Right atrium auricular region (tissue), 2 donors: ENCODE results near the gene KCNIP1. TPM values are rescaled to one million over a fixed set of nuclear protein-coding genes. Genes with fewer than 3 reads are reported as not detected.

ENCODE experiments used
- DNase-seq: peaks from one replicate; pipeline ENCODE4 v3.0.0-alpha.2; 2019; ENCODE audit warnings: low spot score
- H3K27ac ChIP-seq, 2 donors: fragments of 200-600 bp; sonication (generic); 1 replicate in 1 of 2; 2 replicates in 1 of 2; pipeline ENCODE4 v1.5.1; 2016 to 2019
- H3K27me3 ChIP-seq, 2 donors: fragments of 200-600 bp; sonication (generic); one replicate each; pipeline versions ENCODE4 v1.5.1 to v1.6.0; 2017 to 2019
- H3K36me3 ChIP-seq: fragments of 200-600 bp; sonication (generic); one replicate; pipeline ENCODE4 v1.5.1; 2016
- H3K4me1 ChIP-seq, 2 donors: fragments of 200-600 bp; sonication (generic); one replicate each; pipeline versions ENCODE4 v1.5.1 to v1.6.0; 2017 to 2019
- H3K4me3 ChIP-seq, 2 donors: fragments of 200-600 bp; sonication (generic); 1 replicate in 1 of 2; 2 replicates in 1 of 2; pipeline ENCODE4 v1.5.1; 2017 to 2019; ENCODE audit warnings: mild to moderate bottlenecking in 1 of 2, moderate library complexity in 1 of 2
- H3K9me3 ChIP-seq, 2 donors: fragments of 200-600 bp; sonication (generic); one replicate each; pipeline ENCODE4 v1.5.1; 2019
- total RNA-seq, 2 donors: library from RNA; depleted of rRNA; stranded (reverse); fragments of >200 nt; gene quantifications; one replicate each; pipeline ENCODE4 v1.1.0, GENCODE V29; 2016
- TF ChIP-seq, protein P1 (sequence below), 2 donors: fragments of 200-600 bp; sonication (generic); IDR thresholded peaks; one replicate each; pipeline ENCODE4 v1.5.1; 2019; ENCODE audit warnings: antibody characterized with exemption in 2 of 2

The KCNIP1 gene
- total RNA-seq, 2 donors from 2014 or later = not detected

DNA sequence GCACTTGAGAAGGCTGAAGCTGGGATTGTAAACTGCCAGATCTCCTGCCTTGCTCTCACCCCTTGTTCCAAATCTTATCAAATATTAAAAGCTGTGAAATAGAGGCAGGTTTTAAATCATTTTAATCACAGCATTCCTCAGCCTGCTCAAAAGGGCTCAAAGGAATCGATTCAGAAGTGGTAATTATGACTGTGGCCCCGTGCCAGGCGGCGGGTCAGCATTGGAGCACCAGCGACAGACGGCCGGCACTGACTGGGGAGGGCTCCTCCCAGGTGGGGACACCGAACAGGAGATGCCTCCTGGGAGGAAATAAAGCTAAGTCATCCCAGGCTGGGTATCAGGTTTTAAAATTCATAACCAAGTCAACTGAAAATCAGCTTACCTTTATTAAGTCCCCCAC is 66.7 kb downstream of the KCNIP1 start:
- H3K27ac ChIP-seq = no peak overlapping the region
- no peak for DNase-seq
- no peaks in the 10 kb centered on the region for H3K4me1 ChIP-seq
- TF ChIP-seq, protein P1, sequence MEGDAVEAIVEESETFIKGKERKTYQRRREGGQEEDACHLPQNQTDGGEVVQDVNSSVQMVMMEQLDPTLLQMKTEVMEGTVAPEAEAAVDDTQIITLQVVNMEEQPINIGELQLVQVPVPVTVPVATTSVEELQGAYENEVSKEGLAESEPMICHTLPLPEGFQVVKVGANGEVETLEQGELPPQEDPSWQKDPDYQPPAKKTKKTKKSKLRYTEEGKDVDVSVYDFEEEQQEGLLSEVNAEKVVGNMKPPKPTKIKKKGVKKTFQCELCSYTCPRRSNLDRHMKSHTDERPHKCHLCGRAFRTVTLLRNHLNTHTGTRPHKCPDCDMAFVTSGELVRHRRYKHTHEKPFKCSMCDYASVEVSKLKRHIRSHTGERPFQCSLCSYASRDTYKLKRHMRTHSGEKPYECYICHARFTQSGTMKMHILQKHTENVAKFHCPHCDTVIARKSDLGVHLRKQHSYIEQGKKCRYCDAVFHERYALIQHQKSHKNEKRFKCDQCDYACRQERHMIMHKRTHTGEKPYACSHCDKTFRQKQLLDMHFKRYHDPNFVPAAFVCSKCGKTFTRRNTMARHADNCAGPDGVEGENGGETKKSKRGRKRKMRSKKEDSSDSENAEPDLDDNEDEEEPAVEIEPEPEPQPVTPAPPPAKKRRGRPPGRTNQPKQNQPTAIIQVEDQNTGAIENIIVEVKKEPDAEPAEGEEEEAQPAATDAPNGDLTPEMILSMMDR (IDR thresholded peaks at IDR 0.05) = no peak
- H3K9me3 ChIP-seq = peaks cover 0 to 2% of the 10 kb centered on the region in 2 donors
- peaks cover 0 to 5% of the 10 kb centered on the region in 2 donors for H3K27me3 ChIP-seq
- no peaks in the 10 kb centered on the region for H3K36me3 ChIP-seq
- no peak overlapping the region for H3K4me3 ChIP-seq

DNA sequence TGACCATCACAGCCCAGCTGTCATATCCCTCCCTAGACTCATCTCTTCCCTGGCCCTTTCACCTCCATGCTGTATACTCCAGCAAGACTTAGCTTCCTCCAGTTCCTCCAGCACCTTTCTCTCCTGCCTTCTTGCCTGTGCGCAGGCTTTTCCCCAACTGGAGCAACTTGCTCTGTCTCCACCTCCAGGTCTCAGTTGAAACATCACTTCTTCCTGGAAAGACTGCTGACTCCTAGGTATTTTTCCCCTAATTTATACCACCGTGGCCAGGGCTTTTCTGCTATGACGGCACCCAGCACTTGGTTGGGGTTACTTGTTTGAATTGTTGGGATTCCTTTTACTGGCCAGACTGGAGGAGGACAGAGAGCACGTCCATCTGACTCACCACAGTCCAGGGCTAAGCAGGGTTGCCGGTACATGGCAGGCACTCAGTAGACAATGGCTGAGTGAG is 67.5 kb downstream of the KCNIP1 start:
- Histone ChIP-seq H3K27ac (no peak overlapping the region), H3K9me3 (peaks cover 0 to 10% of the 10 kb centered on the region in 2 donors), H3K4me3 (no peak overlapping the region), H3K27me3 (peaks cover 0 to 5% of the 10 kb centered on the region in 2 donors), H3K36me3 (no peaks in the 10 kb centered on the region), H3K4me1 (no peaks in the 10 kb centered on the region)
- no peak for DNase-seq
- TF ChIP-seq, protein P1 (IDR thresholded peaks at IDR 0.05) = no peak

DNA sequence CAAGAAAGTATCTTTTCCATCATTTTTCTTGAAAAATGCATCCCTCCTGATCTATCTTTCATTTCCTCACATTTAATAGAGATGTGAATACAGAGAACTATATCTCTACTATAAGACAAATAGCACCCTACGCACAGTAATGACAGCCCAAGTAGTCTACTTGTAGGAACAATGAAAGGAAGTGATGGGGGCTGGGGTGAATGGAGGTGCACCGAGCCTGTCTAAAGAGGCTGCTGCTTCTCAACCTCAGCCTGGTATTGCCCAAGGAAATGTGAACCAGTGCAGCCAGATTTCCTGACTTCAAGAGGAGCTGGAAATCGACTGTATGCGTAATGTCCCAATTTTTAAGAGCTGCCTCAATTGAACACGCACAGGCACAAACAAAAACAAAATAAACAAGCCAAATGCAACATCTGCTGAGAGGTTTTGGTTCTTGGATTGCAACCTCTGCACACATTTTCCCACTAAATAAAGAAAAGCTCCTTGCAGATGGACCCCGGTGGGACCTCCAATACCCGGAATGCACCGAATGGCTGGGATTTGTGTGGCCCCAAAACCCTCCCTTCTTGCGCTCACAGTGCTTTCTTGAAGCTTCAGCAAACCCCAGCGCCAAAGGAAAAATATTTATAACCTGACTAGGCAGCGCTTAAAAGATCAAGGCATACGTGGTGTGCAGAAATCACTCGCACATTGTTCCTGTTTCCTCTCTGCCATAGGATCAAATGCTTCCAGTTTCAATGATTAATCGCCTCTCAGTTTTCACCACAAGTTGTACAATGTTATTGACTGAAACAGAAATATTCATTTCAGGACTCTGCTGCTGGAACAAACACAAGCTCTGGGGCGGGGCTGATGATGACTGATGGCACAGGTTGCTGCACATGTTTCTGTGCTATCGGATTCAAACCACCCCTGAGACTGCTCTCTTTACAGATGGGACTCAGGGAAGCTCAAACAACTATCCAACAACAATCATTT is 68.3 kb downstream of the KCNIP1 start:
- H3K9me3 ChIP-seq = peaks cover 0 to 11% of the 10 kb centered on the region in 2 donors
- TF ChIP-seq, protein P1 (IDR thresholded peaks at IDR 0.05) = no peak
- H3K4me1 ChIP-seq = no peaks in the 10 kb centered on the region
- H3K4me3 ChIP-seq = no peak overlapping the region
- no peak overlapping the region for H3K27ac ChIP-seq
- DNase-seq = no peak
- H3K36me3 ChIP-seq = no peaks in the 10 kb centered on the region
- H3K27me3 ChIP-seq = peaks cover 0 to 5% of the 10 kb centered on the region in 2 donors

DNA sequence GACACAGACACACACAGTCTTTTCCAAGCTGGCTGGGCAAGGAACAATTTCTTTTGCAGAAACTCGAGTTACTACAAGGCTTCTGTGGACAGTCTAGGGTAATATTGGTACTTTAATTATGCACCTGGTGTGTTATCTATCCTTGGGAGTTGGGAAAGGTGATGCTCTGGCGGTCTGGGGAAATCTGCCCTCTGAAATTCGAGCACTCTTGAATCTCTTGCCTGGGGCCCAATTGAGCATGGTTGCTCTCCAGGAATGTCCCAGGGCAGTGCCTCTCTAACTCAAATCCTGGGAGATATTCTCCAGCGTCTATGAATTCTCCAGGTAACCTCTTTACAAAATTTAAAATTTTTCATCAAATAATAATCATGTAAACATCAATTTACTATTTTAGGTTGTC is 69.3 kb downstream of the KCNIP1 start:
- no peak overlapping the region for H3K27ac ChIP-seq
- no peak for DNase-seq
- H3K9me3 ChIP-seq = peaks cover 0 to 11% of the 10 kb centered on the region in 2 donors
- no peaks in the 10 kb centered on the region for H3K4me1 ChIP-seq
- H3K36me3 ChIP-seq = no peaks in the 10 kb centered on the region
- TF ChIP-seq, protein P1 (IDR thresholded peaks at IDR 0.05) = no peak
- no peak overlapping the region for H3K4me3 ChIP-seq
- H3K27me3 ChIP-seq = peaks cover 0 to 5% of the 10 kb centered on the region in 2 donors

DNA sequence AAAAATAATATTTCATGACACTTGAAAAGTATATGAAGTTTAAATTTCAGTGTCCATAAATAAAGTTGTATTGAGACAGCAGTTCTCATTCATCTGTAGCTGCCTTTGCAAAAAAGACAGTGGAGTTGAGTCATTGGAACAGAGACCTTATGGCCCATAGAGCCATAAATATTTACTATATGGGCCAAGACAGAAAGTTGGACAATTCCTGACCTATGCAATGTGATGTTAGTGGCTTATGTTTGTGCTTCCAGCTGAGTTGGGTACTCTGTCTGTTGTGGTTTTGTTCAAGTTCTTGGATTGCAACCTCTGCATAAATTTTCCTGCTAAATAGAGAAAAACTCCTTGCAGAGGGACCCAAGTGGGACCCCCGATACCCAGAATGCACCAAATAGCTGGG is 69.8 kb downstream of the KCNIP1 start:
- no peak overlapping the region for H3K4me3 ChIP-seq

More for the DNA sequence above, 69.8 kb downstream of the KCNIP1 start:
- no peak for DNase-seq
- Histone ChIP-seq H3K27ac (no peak overlapping the region), H3K4me1 (no peaks in the 10 kb centered on the region), H3K9me3 (peaks cover 0 to 11% of the 10 kb centered on the region in 2 donors), H3K36me3 (no peaks in the 10 kb centered on the region), H3K27me3 (peaks cover 0 to 5% of the 10 kb centered on the region in 2 donors)
- TF ChIP-seq, protein P1 (IDR thresholded peaks at IDR 0.05) = no peak
